HG03060 (cell line): Measurements from ENCODE around the gene MFRP.

Source experiments
- ATAC-seq: cut with Tn5 transposase; IDR thresholded peaks from one replicate; pipeline ENCODE4 v1.9.1; 2021; ENCODE audit warnings: low read depth, moderate number of reproducible peaks; ENCODE audit not compliant: unreplicated experiment

The MFRP gene

DNA sequence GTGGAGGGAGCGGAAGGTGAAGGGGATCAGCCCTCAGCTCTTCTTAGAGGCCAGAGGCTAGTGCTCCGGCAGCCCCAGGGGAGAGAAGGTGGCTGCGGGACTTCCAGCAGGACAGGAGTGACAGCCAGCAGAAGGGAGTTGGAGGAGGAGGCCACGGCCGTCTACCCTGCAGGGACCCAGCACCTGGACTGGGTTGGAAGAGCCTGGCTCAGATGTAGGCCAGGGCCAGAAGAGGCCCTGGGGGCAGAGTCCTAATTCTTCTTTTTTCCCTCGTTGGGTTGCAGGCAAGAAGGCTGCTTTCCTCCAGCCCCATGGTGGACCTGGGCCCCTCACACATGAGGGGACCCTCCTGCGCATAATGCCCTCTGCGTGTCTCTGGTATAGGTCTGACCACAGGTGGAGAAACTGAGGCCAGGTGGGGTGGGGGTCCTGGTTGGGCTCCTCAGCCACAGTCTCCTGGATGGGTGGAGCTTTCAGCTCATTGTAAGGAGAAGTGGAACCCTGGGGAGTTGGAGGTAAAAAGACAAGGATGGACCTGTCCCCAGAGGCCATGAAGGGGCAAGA lies 27.3 kb downstream of the MFRP start:
- no peak for ATAC-seq

DNA sequence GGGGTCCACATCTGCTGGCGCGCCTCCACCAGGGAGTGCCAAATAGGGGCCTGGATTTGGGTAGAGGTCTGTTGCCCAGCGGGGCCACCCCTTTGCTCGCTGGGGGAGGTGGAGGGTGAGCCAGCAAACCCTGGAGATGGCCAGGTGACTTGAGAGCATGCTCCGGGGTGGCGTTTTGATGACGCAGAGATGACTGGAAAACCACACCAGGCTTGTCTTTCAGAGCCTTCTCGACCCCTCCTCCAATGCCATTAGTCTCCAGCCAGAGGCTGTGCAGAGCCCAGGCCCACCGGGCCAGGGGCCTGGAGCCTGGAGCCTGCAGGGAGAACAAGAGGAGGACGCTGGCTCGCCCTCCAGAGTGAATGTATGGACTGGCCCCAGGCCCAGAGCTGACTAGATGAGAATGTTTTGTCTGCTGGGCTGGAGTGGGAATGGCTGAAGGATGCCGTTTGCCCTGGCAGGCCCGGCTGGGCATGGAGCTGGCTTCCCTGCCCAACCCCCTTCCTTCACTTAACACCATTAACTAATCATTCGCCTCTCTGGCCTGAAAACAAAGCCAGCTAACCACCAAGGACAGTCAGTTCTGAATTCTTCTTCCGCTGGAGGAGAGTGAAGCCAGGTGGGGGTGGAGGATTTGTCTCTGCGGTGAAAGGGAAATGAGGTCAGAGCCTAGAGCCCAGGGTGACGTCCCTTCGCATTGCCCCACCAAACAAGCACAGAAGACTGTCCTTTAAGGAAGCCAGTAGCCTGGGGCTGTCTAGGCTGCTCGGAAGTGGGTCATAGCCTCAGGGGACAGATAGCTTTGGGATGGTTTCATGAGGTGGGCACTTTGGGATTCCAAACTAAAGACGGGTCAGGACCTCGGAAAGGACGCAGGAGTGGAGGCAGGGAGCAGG lies 28.0 kb downstream of the MFRP start:
- ATAC-seq = no peak

DNA sequence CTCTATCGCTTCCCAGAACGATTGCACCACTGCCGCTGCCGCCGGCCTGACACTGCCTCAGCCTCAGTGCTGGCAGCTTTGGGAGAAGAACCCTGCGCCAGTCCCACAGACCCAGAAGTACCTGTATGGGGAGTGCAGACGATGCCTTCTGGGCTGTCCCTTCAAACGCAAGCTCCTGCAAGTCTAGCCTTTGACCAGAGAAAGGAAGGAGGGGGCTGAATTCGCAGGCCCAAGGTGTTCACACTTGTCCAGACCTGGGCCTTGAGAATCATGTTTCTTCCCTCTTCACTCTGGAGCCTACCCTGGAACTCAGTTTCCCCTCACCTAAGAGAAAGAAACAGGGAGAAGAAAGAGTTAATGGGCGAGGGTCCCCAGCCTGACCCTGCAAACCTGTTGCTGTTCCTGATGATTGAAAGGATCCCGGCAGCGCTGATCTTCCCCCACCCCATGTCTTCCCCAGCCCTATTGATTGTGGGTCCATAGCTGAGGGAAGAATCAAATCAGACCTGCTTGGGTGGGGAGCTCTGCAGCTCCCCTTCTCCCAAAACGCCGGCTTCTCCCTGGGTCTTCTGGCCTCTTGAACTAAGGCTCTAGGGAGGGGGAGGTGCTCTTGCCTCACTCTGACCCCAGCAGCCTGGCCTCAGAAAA lies 28.8 kb downstream of the MFRP start:
- ATAC-seq = no peak

DNA sequence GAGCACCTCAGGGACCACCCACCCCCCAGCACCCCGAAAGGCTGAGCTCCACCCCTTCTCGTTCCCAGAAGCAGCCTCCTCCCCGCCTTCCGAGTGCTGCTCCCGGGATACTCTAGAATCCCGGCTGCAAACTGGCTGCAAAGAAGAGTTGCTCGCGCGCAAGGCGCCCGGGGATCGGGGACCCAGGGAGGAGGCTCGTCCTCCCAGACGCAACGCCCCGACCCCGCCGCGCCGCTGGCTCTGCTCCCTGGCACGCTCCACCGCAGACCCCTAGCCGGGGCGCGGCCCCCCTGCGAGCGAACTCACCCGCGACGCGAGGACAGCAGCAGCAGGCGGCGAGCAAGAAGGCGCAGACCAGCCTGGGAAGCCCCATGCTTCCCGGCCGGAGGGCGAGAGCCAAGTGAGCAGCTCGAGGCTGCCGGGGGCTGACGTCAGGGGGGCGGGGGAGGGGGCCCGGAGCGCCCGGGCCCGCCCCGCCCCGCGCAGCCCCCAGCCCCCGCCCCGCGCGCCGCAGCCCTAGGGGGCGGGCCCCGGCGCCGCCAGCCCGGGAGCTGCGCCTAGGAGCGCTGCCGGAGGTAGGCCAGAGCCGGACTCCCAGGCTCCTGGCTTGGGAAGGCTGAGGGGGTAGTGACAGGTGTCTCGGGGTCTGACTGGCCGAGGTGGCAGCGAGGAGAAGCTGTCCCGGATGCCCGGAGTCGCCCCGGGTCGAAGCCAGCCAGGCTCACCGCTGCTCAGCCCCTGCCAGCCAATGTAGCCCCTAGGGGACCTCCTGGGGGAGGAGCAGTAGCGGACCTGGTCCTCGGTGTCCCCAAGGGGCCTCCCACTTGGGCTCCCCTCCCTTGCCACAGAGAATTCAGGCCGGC lies 29.5 kb downstream of the MFRP start, which contains the start of gene MCAM:
TSS of gene MCAM (minus strand) at position 402 of the 863 bp plus-strand sequence. CDS start at position 373, 29 bp downstream.
- ATAC-seq = no peak

DNA sequence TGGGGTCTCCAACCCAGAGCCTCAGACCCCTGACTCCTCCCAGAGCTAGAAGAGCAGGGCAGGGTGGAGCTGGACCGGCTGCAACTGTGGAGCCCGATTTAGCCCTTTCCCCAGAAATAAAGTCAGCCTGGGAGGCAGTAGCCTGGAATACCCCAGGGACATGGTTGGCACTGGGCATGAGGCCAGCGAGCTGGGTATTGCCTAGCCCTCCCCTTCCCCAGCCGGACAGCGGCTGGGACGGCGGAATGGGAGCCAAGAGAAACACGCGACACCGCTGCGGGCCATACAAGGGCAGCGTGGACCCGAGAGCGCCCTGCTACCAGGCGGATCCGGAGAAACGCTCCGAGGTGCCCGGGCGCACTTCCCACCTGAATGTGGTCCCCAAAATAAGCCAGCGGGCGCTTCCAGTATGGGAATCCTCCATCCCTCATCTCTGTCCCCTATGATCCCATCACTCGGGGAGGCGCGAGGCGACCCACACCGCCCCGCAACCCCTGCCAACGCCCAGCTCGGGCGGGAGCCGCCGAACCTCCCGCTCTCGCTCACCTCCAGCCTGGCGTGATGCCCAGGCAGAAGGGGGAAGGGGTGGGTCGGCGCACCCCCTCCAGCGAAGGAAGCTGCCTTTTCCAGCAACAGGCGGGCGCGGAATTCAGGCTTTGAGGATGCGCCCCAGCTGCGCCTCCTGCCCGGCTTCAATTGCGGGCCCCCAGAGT lies 30.3 kb downstream of the MFRP start:
- no peak for ATAC-seq

DNA sequence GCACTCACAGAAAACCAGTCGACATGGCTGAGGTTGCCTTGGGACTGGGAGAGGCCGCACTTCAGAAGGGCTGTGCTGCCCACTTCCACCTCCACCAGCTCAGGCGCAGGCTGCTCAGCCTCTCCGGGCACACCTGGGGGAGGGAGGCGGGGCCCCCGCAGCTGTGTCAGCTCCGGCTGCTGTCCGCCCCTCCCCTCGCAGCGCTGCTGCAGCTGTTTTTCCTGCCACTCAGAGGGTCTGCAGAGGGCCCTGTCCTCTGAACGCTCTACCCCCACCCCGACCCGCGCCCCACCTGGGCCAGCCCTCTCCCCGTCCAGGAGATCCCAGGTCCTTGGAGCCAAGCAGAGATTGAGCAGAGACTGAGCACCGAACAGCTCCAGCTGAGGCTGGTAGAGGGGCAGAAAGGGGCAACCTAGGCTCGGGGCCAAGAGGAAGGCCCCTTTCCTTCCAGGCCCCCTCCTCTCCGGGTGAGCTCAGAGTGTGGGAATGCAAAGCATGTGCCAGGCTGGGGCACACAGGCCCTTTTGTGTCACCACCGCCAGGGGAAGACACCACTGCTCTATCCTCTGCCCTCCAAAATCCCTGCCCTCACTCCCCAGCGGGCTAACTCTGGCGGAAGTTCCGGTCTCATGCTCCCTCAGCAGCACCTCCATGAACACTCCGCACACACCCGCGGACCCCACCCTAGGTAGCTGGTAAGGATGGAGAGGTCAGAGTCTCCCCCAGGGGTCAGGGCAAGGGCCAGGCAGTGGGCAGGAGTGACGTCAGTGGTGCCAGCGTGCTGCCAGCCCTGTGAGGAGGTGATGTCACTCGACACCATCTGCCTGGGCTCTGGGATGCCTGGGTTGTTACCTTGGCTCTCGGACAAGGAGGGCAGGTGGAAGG lies 31.1 kb downstream of the MFRP start:
- no peak for ATAC-seq

DNA sequence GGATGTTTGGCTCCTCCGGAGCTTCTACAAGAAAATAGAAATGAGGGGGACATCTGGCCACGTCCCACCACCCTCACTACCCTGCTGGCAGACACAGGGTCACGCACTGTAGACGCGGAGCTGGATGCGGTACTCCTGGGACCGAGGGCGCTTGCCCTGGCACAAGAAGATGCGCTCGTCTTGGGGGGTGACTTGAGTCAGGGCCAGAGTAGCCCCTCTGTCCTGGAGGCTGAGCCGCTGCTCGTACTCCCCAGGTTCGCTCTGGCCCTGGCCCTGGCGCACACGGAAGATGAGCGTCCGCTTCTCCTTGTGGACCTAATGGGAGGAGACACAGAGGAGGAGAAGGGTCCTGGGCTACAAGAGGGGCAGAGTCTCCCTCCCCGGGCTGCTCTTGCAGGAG lies 31.8 kb downstream of the MFRP start:
- no peak for ATAC-seq

DNA sequence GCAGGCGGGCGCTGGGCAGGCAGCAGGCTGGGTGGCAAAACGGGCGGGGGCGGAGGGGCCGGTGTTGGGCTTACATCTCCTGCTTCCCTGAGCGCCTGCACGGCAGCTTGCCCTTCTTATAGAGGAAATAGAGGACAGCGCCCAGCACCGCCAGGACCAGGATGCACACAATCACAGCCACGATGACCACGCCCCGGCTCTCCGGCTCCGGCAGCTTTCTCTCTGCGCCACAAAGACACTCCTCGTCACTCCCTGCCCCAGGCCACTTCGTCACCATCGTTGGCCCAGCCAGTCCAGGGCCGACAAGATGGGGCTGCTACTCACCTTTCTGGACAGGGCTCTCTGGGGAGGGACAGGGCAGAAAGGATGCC lies 35.8 kb downstream of the MFRP start:
- no peak for ATAC-seq

DNA sequence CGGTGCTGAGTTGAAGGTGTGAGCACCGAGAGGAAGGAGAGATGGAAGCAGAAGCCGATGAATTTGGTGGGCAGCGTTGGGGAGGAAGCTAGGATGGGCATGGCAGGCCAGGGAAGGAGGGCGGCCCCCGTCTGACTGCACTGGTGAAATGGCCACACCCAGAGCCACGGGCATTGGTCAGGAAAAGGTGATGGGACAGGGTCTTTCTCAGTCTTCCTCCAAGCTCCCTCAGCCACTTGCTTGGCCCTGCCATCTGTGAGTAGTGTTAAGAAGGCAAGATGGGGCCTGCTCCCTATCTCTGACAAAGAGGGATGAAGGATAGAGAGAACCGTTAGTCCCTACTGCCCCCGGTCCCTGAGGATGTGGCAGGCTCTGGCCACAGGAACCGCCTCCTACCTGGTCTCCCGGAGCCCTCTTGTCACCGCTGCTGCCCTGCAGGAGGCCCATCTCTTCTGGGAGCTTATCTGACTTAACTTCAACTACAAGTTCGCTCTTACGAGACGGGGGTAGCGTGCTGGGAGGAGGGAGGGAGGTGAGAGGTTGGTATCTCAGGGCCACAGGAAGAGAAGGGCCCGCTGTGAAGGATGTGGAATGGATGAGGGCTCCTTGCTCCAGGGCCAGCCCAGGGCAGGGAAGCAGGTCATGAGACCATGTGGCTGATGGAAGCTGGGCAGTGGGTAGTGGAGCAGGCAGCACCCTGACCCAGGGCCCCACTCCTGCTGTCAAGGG lies 36.4 kb downstream of the MFRP start:
- ATAC-seq = no peak

DNA sequence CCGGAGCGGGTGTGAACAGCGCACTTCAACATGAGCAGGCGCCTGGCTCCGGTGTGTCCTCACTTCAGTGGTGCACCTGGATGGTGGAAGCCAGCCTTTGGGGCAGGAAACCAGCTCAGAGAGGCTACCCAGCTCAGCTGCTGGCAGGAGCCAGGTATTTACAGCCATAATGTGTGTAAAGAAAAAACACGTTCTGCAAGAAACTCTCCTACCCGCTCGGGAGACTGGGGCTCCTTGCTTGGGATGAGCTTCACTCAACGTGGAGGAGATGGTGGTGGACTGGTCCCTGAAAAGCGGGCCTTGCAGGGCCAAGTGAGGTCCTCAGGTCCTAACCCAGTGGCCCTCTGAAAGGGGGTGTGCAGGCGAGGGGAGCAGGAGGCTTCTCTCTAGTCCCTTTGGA lies 37.1 kb downstream of the MFRP start:
- ATAC-seq = no peak

DNA sequence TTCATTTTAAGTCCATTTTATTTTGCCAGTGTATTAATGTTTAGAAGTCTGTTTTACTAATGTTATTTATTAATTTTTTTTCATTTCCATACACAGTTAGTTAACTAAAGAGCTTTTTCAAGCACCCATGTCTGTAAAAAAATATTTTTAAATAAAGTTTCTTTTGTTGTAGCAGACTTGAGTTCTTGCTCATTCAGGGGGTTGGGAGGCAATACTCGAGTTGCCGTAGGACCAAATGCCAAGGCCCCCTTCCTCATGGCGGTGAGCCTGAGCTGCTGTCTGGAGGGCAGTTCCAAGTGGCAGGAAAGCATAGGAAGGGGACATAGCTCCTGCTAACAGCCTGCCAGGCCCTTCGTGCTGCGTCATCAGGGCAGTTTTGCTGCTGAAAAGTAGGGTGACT lies 38.5 kb downstream of the MFRP start:
- no peak for ATAC-seq

DNA sequence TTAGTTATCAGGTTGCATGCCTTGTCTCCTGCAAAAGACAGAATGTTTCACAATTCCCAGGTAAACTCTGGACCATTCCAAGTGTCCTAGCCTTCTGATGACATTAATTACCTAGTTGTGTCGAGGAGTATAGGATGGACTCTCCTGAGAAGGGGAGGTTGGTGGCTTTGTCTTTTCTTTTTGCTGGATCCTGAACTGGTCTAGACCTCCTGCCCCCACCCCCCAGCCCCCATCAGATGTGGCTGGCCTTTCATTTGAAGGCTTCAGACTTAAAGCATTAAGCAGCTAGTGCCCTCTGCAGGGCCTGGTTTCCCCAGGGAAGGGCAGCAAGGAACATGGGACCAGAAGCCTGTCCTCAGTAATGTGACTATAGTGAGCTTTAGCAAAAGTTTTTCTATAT lies 39.3 kb downstream of the MFRP start:
- ATAC-seq = no peak

DNA sequence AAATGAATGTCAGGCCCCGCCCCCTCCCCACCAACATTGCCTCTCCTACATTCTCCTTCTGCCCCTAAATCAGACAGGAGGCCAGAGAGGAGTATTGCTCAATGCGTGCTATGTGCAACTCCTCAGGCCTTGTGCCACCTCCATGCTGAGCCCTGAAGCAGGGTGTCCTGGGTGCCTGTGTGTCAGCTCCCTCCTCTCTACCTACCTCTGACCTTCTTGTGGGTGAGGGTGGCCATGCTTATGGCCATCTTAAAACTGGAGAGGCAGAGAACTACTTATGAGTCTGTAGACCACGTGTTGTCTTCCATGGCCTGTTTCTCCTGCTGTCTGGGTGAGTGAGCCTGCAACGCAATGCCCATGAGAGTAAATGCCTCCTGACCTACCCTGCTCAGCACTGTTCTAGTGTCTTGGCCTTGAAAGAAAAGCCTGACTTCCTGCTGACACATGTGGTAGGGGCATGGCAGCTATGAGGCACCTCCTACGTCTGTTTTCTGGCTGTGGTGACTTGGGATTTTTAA lies 40.1 kb downstream of the MFRP start:
- ATAC-seq = no peak

DNA sequence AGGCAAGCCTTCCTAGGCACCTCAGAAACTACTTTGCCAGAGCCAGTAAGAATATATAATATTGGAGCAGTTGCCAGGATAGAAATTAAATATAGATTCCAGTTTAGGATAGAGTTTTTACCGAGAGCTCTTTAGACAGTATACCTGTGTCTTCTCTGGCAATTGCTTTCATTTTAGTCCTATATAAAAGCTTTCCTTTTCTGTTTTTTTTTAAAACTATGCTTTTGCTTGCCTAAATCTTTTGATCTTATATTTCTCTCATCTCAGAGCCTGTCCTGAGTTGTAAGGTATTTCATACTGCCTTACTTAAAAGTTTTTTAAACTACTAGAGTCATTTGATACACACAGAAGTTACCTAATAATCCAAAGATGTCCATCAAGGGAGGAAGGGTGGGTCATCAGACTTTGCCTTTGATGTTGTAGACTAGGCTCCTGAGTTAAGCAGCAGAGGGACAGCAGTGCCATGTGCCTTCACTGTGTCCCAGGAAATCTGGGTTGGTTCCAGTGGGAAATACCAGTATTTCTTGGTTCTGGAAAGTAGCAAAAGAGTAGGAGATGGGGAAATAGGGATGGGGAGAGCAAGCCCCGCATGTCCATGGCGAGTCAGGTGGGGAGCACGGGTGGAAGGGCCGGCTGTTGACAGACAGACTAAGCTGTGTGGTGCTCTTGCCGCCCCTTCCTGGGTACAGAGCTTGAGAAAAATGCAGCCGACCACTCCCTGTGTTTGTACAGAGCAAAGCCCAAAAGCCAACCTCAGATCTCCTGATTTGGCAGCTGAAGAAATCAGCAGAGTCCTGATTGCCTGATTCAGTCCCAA lies 40.7 kb downstream of the MFRP start:
- no peak for ATAC-seq

DNA sequence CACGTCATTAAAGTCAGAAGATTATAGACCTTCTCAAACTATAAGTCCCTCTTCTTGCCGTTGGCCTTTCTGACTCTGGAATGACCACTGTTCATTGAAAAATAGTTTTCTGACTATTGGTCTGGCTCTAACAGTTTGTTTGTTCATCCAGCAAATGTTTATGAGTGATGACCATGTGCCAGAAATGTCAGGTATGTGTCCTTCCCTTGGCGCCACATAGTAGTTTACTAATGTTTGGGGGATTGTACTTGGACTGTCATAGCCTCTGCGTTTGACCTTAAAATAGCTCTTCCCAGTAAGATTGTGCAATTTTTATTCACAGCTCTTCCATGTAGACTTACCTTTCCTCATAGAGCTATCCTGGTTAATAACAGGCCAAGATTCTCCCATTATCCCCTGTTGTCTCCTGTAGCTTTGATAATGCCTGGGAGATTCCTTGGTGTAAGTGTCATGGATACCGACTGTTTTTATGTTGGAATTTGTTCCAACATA lies 43.2 kb downstream of the MFRP start:
- ATAC-seq = no peak

DNA sequence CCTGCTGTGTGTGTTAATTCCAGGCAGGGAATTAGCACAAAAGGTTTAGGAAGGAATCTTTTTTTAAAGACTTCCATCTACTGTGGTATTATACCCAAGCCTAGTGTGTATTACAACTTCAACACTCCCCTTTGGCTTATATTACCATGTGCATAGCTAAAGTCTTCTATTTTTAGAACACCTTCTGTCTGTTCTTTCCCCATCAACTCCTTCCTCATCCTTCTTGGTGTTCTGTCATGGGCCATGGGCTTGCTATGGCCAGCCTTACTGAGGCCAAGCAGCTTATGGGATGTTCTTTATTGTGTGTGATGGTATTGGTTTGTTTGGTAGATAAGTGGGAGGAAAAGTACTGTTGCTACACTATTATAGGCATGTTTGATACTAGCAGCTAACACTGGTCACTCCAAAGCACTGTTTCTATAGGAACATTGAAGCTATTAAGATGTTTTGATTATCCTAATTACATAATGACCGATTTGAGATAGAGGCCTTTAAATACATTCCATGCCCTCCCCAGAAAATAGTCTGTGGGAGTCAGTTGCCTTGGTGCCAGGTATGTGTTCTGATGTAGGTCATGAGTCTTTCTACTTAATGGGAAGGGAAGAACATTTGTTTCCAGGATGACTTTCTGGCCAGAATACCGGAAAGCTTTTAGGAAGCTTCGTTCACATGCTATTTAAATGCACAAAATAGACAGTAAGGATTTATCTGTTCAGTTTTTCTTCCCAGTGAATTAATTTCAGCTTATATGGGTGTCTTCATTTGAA lies 46.1 kb downstream of the MFRP start:
- ATAC-seq = no peak

DNA sequence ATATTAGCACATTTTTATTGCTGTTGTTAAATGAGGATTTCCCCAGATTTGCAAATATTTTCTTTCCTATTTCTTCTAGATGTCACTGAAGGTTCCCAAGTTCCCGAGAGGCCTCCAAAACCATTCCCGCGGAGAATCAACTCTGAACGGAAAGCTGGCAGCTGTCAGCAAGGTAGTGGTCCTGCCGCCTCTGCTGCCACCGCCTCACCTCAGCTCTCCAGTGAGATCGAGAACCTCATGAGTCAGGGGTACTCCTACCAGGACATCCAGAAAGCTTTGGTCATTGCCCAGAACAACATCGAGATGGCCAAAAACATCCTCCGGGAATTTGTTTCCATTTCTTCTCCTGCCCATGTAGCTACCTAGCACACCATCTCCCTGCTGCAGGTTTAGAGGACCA lies 47.1 kb downstream of the MFRP start:
- ATAC-seq = no peak
